Neuronal stem cell (in vitro differentiated cells): ENCODE measurements around the gene KIF21B.
A peak's percentile ranks its signal among the peaks of the same experiment; 100 is the strongest.

ENCODE experiments used
- DNase-seq: peaks from one replicate; pipeline ENCODE4 v3.0.0-alpha.2; 2013; ENCODE audit warnings: low spot score
- H2AFZ ChIP-seq: one replicate; pipeline ENCODE4 v1.6.1; 2013; ENCODE audit warnings: mild to moderate bottlenecking, low read length, inconsistent platforms
- H2AK5ac ChIP-seq: 2 replicates; pipeline ENCODE4 v1.6.1; 2013; ENCODE audit warnings: low read depth, mild to moderate bottlenecking, inconsistent platforms, low read length, moderate library complexity, mixed read lengths
- H2BK120ac ChIP-seq: 2 replicates; pipeline ENCODE4 v1.6.1; 2013; ENCODE audit warnings: low read depth, mild to moderate bottlenecking, inconsistent platforms, low read length, moderate library complexity, mixed read lengths
- H2BK12ac ChIP-seq: one replicate; pipeline ENCODE4 v1.6.1; 2013; ENCODE audit warnings: low read length, inconsistent platforms
- H2BK15ac ChIP-seq: 2 replicates; pipeline ENCODE4 v1.6.1; 2013; ENCODE audit warnings: mild to moderate bottlenecking, low read length, inconsistent platforms, mixed read lengths
- H2BK5ac ChIP-seq: one replicate; pipeline ENCODE4 v1.6.1; 2013; ENCODE audit warnings: inconsistent platforms, mild to moderate bottlenecking, low read length, moderate library complexity
- H3K14ac ChIP-seq: one replicate; pipeline ENCODE4 v1.6.1; 2013; ENCODE audit warnings: low read length, inconsistent platforms
- H3K18ac ChIP-seq: 2 replicates; pipeline ENCODE4 v1.6.1; 2013; ENCODE audit warnings: low read length, inconsistent platforms
- H3K23ac ChIP-seq: 2 replicates; pipeline ENCODE4 v1.6.1; 2013; ENCODE audit warnings: low read depth, mild to moderate bottlenecking, mixed read lengths, low read length, inconsistent platforms; ENCODE audit not compliant: poor library complexity
- H3K27ac ChIP-seq: replicated peaks from 3 replicates; pipeline ENCODE4 v1.5.1; 2013; ENCODE audit warnings: low read length, inconsistent platforms
- H3K27me3 ChIP-seq, 3 experiments: 2 replicates each; pipeline ENCODE4 v1.6.1; 2013; ENCODE audit warnings: low read length in 3 of 3, mild to moderate bottlenecking in 2 of 3, inconsistent platforms in 1 of 3, low read depth in 1 of 3, mixed read lengths in 1 of 3, moderate library complexity in 1 of 3; ENCODE audit not compliant: control insufficient read depth in 3 of 3, insufficient read depth in 3 of 3
- H3K36me3 ChIP-seq, 2 donors: replicated peaks in 1 of 2; 2 replicates each; pipeline ENCODE4 v1.6.1; 2013; ENCODE audit warnings: low read length in 2 of 2; ENCODE audit not compliant: control insufficient read depth in 2 of 2, insufficient read depth in 2 of 2
- H3K4ac ChIP-seq: 2 replicates; pipeline ENCODE4 v1.6.1; 2013; ENCODE audit warnings: inconsistent platforms, mild to moderate bottlenecking, low read length, moderate library complexity
- H3K4me1 ChIP-seq, 2 donors: 1 replicate in 1 of 2; 2 replicates in 1 of 2; pipeline ENCODE4 v1.6.1; 2013; ENCODE audit warnings: low read length in 2 of 2, low read depth in 1 of 2; ENCODE audit not compliant: control insufficient read depth in 2 of 2, insufficient read depth in 1 of 2
- H3K4me2 ChIP-seq: one replicate; pipeline ENCODE4 v1.6.1; 2013; ENCODE audit warnings: mild to moderate bottlenecking, low read length, inconsistent platforms; ENCODE audit not compliant: insufficient read depth, poor library complexity, severe bottlenecking
- H3K4me3 ChIP-seq, 2 donors: 2 replicates each; pipeline ENCODE4 v1.5.1; 2013; ENCODE audit warnings: low read length in 2 of 2, mild to moderate bottlenecking in 2 of 2, inconsistent platforms in 1 of 2, moderate library complexity in 1 of 2
- H3K79me1 ChIP-seq: one replicate; pipeline ENCODE4 v1.6.1; 2013; ENCODE audit warnings: low read depth, mild to moderate bottlenecking, inconsistent platforms, low read length, moderate library complexity
- H3K9ac ChIP-seq: one replicate; pipeline ENCODE4 v1.6.1; 2013; ENCODE audit warnings: mild to moderate bottlenecking, low read depth, low read length, inconsistent platforms; ENCODE audit not compliant: poor library complexity
- H3K9me3 ChIP-seq, 2 donors: replicated peaks in 1 of 2; 2 replicates each; pipeline versions ENCODE3 to v1.6.1; 2013; ENCODE audit warnings: low read length in 2 of 2, mild to moderate bottlenecking in 2 of 2, inconsistent platforms in 1 of 2, low read depth in 1 of 2, mixed read lengths in 1 of 2, moderate library complexity in 1 of 2; ENCODE audit not compliant: control insufficient read depth in 2 of 2, insufficient read depth in 1 of 2
- H4K8ac ChIP-seq: one replicate; pipeline ENCODE4 v1.6.1; 2013; ENCODE audit warnings: low read depth, mild to moderate bottlenecking, inconsistent platforms, low read length, moderate library complexity
- H4K91ac ChIP-seq: one replicate; pipeline ENCODE4 v1.6.1; 2013; ENCODE audit warnings: low read length, low read depth, mild to moderate bottlenecking, inconsistent platforms; ENCODE audit not compliant: poor library complexity
- WGBS, 2 donors: extraction: QIAGEN DNeasy Blood & Tissue Kit; methylation state at CpG; one replicate each; pipeline ENCODE4 v1.1.7; 2013; ENCODE audit warnings: missing lambda C conversion rate in 2 of 2, mixed read lengths in 1 of 2; ENCODE audit not compliant: insufficient read length in 2 of 2, insufficient replicate concordance in 1 of 2; ENCODE audit errors: extremely low coverage in 2 of 2; 5-methylcytosine and 5-hydroxymethylcytosine counted together

The KIF21B gene

GRCh38 chr1:201060586-201060985 is 37.1 kb upstream of the KIF21B start:
- no peak overlapping the region for H3K23ac ChIP-seq
- no peak overlapping the region for H2BK120ac ChIP-seq
- no peak for DNase-seq
- H2BK5ac ChIP-seq: no peak overlapping the region
- no peak overlapping the region for H4K8ac ChIP-seq
- H3K4ac ChIP-seq: no peak overlapping the region
- H2AFZ ChIP-seq: no peak overlapping the region
- no peak overlapping the region for H3K27ac ChIP-seq
- H3K14ac ChIP-seq: no peak overlapping the region
- H3K4me1 ChIP-seq: peaks cover 10 to 22% of the 10 kb centered on the region in 2 donors
- WGBS, 2 donors: no CpG with 5 or more reads among the region's 4 CpGs
- peak overlapping the region in 1 of 2 donors; percentile 6 for H3K4me3 ChIP-seq
- H2BK15ac ChIP-seq: peak overlapping the region; percentile 49
- no peaks in the 10 kb centered on the region for H3K79me1 ChIP-seq
- no peak overlapping the region for H3K9ac ChIP-seq
- no peak overlapping the region for H4K91ac ChIP-seq
- H2AK5ac ChIP-seq: no peak overlapping the region
- no peak overlapping the region for H2BK12ac ChIP-seq
- H3K36me3 ChIP-seq: no peaks in the 10 kb centered on the region
- H3K18ac ChIP-seq: no peak overlapping the region
- H3K4me2 ChIP-seq: no peak overlapping the region
- H3K9me3 ChIP-seq: no peaks in the 10 kb centered on the region
- peaks cover 0 to 13% (median 0%) of the 10 kb centered on the region in 3 experiments for H3K27me3 ChIP-seq

- H3K4me1 ChIP-seq: peaks cover 10 to 22% of the 10 kb centered on the region in 2 donors
- H3K14ac ChIP-seq: peak overlapping the region; percentile 85
- no peak overlapping the region for H2BK120ac ChIP-seq
- H3K23ac ChIP-seq: no peak overlapping the region
- no peak overlapping the region for H2BK12ac ChIP-seq
- H2AFZ ChIP-seq: no peak overlapping the region
- no peaks in the 10 kb centered on the region for H3K9me3 ChIP-seq
- no peak overlapping the region for H3K4me3 ChIP-seq
- peaks cover 0 to 17% (median 0%) of the 10 kb centered on the region in 3 experiments for H3K27me3 ChIP-seq
- H3K4me2 ChIP-seq: no peak overlapping the region
- H4K8ac ChIP-seq: no peak overlapping the region
- DNase-seq: no peak
- H2BK15ac ChIP-seq: no peak overlapping the region
- no peak overlapping the region for H3K27ac ChIP-seq
- no peak overlapping the region for H3K4ac ChIP-seq
- H3K36me3 ChIP-seq: no peaks in the 10 kb centered on the region
- H2AK5ac ChIP-seq: no peak overlapping the region
- H2BK5ac ChIP-seq: no peak overlapping the region
- no peak overlapping the region for H4K91ac ChIP-seq
- H3K9ac ChIP-seq: peak overlapping the region; percentile 55
- no peak overlapping the region for H3K18ac ChIP-seq
- H3K79me1 ChIP-seq: no peaks in the 10 kb centered on the region
- WGBS, 2 donors: no CpG with 5 or more reads among the region's 5 CpGs
Measured at GRCh38 chr1:201059871-201060555, 36.5 kb upstream of the KIF21B start.

DNA sequence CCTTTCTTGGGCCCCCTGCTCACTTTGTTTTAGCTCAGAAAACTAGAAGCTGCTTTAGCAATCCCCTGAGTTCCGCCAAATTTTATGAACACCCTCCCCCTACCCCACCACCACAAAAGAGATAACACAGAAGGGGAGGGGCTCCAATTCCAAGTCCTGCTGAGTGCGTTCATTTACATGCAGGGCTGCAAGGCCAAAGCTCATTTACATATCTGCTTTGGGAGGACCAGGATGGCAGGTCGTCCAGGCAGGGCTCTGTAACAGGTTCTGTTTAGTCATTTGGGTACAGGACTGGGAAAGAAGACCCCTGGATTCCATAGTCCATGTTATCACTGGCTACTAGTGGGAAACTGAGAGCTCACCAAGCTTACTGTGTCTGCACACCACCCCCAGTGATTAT is 35.9 kb upstream of the KIF21B start:
- Histone ChIP-seq H2BK5ac (no peak overlapping the region), H4K91ac (no peak overlapping the region), H3K9ac (no peak overlapping the region), H2AK5ac (no peak overlapping the region), H3K27me3 (peaks cover 0 to 17% (median 0%) of the 10 kb centered on the region in 3 experiments), H2AFZ (peak overlapping the region; percentile 48), H3K18ac (no peak overlapping the region), H3K23ac (no peak overlapping the region), H3K14ac (no peak overlapping the region), H3K9me3 (no peaks in the 10 kb centered on the region), H2BK120ac (no peak overlapping the region), H3K36me3 (no peaks in the 10 kb centered on the region), H2BK15ac (peak overlapping the region; percentile 10), H4K8ac (no peak overlapping the region), H3K27ac (no peak overlapping the region), H2BK12ac (no peak overlapping the region), H3K4me2 (no peak overlapping the region), H3K4ac (no peak overlapping the region), H3K4me3 (no peak overlapping the region), H3K4me1 (peaks cover 10 to 22% of the 10 kb centered on the region in 2 donors), H3K79me1 (no peaks in the 10 kb centered on the region)
- DNase-seq: no peak
- WGBS, 2 donors: no CpG with 5 or more reads among the region's 3 CpGs

GRCh38 chr1:201054091-201054543 is 30.6 kb upstream of the KIF21B start:
- peak overlapping the region; percentile 24 for H2BK15ac ChIP-seq
- DNase-seq: no peak
- peaks cover 0 to 32% (median 0%) of the 10 kb centered on the region in 3 experiments for H3K27me3 ChIP-seq
- peak overlapping the region; percentile 89 for H3K14ac ChIP-seq
- H3K4me1 ChIP-seq: peaks cover 11 to 12% of the 10 kb centered on the region in 2 donors
- H2BK5ac ChIP-seq: no peak overlapping the region
- H2BK12ac ChIP-seq: no peak overlapping the region
- H3K27ac ChIP-seq: no peak overlapping the region
- H3K36me3 ChIP-seq: no peaks in the 10 kb centered on the region
- H3K23ac ChIP-seq: no peak overlapping the region
- H3K9me3 ChIP-seq: no peaks in the 10 kb centered on the region
- peak overlapping the region; percentile 81 for H3K18ac ChIP-seq
- no peak overlapping the region for H3K4me3 ChIP-seq
- WGBS, 2 donors: no CpG with 5 or more reads among the region's 10 CpGs
- no peak overlapping the region for H4K91ac ChIP-seq
- H2BK120ac ChIP-seq: peak overlapping the region; percentile 35
- H3K79me1 ChIP-seq: no peaks in the 10 kb centered on the region
- H3K4me2 ChIP-seq: no peak overlapping the region
- H3K9ac ChIP-seq: peak overlapping the region; percentile 54
- no peak overlapping the region for H3K4ac ChIP-seq
- H2AK5ac ChIP-seq: no peak overlapping the region
- H2AFZ ChIP-seq: peak overlapping the region; percentile 52
- no peak overlapping the region for H4K8ac ChIP-seq
